ENCODE measurements around the gene HYI. TPM values are rescaled to one million over a fixed set of nuclear protein-coding genes. Genes with fewer than 3 reads are reported as not detected.

The HYI gene
- total RNA-seq, 1 experiment from 2014 or later, result 55.3 TPM

GRCh38 chr1:43442756-43443155 lies 11.0 kb downstream of the HYI start:
- TF ChIP-seq CTCF (IDR thresholded peaks at IDR 0.05), result no peak
- ATAC-seq, result no peak
- Histone ChIP-seq H3K27me3 (ENCODE audit: control insufficient read depth, insufficient read depth, low read length) (no peaks in the 10 kb centered on the region), H3K4me3 (ENCODE audit: low read depth in 2 of 2, low read length in 2 of 2) (no peak overlapping the region), H3K27ac (ENCODE audit: low read length) (no peak overlapping the region), H3K4me1 (ENCODE audit: control insufficient read depth, insufficient read depth, low read length) (no peaks in the 10 kb centered on the region), H3K9me3 (ENCODE audit: control insufficient read depth, insufficient read depth, low read depth, low read length) (no peaks in the 10 kb centered on the region), H3K36me3 (ENCODE audit: control insufficient read depth, insufficient read depth, low read length) (no peaks in the 10 kb centered on the region; the same call in none of the 2 replicates)
- ChIA-PET POLR2A (no interaction called here), CTCF (interaction anchor here (0.6 kb wide), 1 partner anchor 81 kb away, joined by 3 read pairs; no protein-coding TSS in a partner anchor)
- no TSS peak for BruUV-seq (replicated peaks)
- in situ Hi-C loops (cut with HindIII; ENCODE audit: low pct_unique_long_range_greater_than_20kb, low sequenced_read_pairs) (no loop called here), intact Hi-C loops (cut with micrococcal nuclease; ENCODE audit: unreplicated experiment) (no loop called here)
- DNase-seq (ENCODE audit: low read depth, low spot score), result no peak

GRCh38 chr1:43441894-43442637 lies 11.7 kb downstream of the HYI start:
- no peaks in the 10 kb centered on the region for H3K9me3 ChIP-seq (ENCODE audit: control insufficient read depth, insufficient read depth, low read depth, low read length)
- no TSS peak for BruUV-seq (replicated peaks)
- TF ChIP-seq TCF7L2 (IDR thresholded peaks at IDR 0.05; ENCODE audit: low read depth, low read length) (no peak), SIN3A (IDR thresholded peaks at IDR 0.05; ENCODE audit: borderline replicate concordance, insufficient read depth, low read depth, low read length) (no peak), REST (IDR thresholded peaks at IDR 0.05; ENCODE audit: insufficient read depth in 1 of 2, low read depth in 2 of 2, low read length in 1 of 2) (no peak), CTCF (IDR thresholded peaks at IDR 0.05) (no peak), POLR2AphosphoS5 (IDR thresholded peaks at IDR 0.05; ENCODE audit: low read depth, low read length) (no peak)
- in situ Hi-C loops (cut with HindIII; ENCODE audit: low pct_unique_long_range_greater_than_20kb, low sequenced_read_pairs) (no loop called here), intact Hi-C loops (cut with micrococcal nuclease; ENCODE audit: unreplicated experiment) (no loop called here)
- ChIA-PET POLR2A (no interaction called here), CTCF (interaction anchor here (0.6 kb wide), 1 partner anchor 82 kb away, joined by 3 read pairs; no protein-coding TSS in a partner anchor)
- no peak for ATAC-seq
- no peaks in the 10 kb centered on the region for H3K27me3 ChIP-seq (ENCODE audit: control insufficient read depth, insufficient read depth, low read length)
- no peak for DNase-seq (ENCODE audit: low read depth, low spot score)
- H3K27ac ChIP-seq (ENCODE audit: low read length), result no peak overlapping the region
- H3K4me3 ChIP-seq (ENCODE audit: low read depth in 2 of 2, low read length in 2 of 2), result no peak overlapping the region
- H3K4me1 ChIP-seq (ENCODE audit: control insufficient read depth, insufficient read depth, low read length), result no peaks in the 10 kb centered on the region
- H3K36me3 ChIP-seq (ENCODE audit: control insufficient read depth, insufficient read depth, low read length), result no peaks in the 10 kb centered on the region; the same call in none of the 2 replicates
